WI38 (cell line): ENCODE measurements around the gene FOXJ3.

Source experiments
- H3K4me3 ChIP-seq: 2 replicates; pipeline ENCODE4 v1.5.1; 2011; ENCODE audit warnings: low read depth, mild to moderate bottlenecking, control low read depth, low read length
- TF ChIP-seq, protein P1 (sequence below): IDR thresholded peaks from 2 replicates; pipeline ENCODE4 v1.5.1; 2012; ENCODE audit warnings: low read depth, mild to moderate bottlenecking, control low read depth, low read length

The FOXJ3 gene

DNA sequence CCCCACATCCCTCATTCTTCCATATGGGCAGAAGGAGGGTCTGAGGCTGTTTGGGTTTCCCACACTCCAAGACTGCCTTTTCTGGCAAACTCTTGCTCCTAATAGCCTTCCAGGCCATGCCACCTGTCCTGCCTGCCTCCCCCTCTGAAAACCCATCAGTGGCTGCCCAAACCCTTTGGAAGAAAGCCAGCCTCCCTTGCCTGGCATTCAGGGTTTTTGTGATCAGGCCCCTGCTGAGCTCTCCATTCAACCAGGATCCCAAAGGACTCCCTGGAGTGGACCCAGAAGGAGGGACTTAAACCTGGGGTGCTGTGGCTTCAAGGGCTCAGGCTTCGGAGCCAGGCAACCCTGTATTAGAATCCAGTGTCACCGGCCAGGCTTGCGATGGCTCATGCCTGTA is 166.3 kb downstream of the FOXJ3 start:
- TF ChIP-seq, protein P1, sequence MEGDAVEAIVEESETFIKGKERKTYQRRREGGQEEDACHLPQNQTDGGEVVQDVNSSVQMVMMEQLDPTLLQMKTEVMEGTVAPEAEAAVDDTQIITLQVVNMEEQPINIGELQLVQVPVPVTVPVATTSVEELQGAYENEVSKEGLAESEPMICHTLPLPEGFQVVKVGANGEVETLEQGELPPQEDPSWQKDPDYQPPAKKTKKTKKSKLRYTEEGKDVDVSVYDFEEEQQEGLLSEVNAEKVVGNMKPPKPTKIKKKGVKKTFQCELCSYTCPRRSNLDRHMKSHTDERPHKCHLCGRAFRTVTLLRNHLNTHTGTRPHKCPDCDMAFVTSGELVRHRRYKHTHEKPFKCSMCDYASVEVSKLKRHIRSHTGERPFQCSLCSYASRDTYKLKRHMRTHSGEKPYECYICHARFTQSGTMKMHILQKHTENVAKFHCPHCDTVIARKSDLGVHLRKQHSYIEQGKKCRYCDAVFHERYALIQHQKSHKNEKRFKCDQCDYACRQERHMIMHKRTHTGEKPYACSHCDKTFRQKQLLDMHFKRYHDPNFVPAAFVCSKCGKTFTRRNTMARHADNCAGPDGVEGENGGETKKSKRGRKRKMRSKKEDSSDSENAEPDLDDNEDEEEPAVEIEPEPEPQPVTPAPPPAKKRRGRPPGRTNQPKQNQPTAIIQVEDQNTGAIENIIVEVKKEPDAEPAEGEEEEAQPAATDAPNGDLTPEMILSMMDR, result no peak

GRCh38 chr1:42168391-42168670 is 166.7 kb downstream of the FOXJ3 start:
- no peak overlapping the region for H3K4me3 ChIP-seq
- TF ChIP-seq, protein P1, result no peak

More for the DNA sequence above, 166.3 kb downstream of the FOXJ3 start:
- H3K4me3 ChIP-seq, result no peak overlapping the region

GRCh38 chr1:42167611-42168390 is 167.2 kb downstream of the FOXJ3 start:
- TF ChIP-seq, protein P1, result no peak
- no peak overlapping the region for H3K4me3 ChIP-seq

DNA sequence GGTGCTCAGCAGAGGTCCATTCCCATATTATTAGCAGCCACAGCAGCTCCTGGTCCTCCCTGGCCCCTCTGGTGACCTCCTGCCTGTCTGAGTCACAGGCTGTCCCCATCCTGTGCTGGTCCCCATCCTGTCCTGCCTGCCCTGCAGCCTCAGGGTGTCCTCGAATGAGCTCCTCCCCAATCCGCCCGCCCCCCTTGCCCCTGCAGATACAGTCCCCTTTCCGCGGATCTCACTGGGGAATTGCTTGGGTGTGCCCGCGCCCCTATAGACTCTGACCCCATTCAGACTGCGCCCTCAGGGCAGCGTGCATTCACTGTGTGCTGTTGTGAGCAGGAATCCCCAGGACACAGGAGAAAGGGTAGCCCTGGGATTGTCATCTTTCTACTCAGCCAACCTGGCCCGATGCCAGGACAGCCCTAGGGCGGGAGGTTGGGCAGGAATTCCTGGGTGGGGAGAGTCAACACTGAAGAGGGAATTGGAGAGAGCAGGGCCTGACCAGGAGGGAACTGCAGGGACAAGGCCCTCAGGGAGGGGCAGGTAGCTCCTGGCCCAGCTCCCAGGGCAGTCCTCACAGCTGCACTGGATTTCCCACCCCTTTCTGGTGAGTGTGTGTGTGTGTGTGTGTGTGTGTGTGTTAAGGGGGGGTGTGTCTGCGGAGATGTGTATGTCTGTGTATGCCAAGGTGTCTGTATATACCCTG is 169.4 kb downstream of the FOXJ3 start:
- no peak overlapping the region for H3K4me3 ChIP-seq
- TF ChIP-seq, protein P1, result no peak

GRCh38 chr1:42164551-42165420 is 170.2 kb downstream of the FOXJ3 start, which contains the start of gene GUCA2A:
TSS of gene GUCA2A (minus strand) at chr1:42164745. CDS start at chr1:42164712, 33 bp downstream.
- TF ChIP-seq, protein P1, result no peak
- no peak within 1 kb of the TSS for H3K4me3 ChIP-seq

- no peak overlapping the region for H3K4me3 ChIP-seq
- TF ChIP-seq, protein P1, result no peak
These were observed 171.2 kb downstream of the FOXJ3 start for GRCh38 chr1:42163536-42164503.
